ENCODE measurements around the gene UFM1. TPM values are rescaled to one million over a fixed set of nuclear protein-coding genes. Genes with fewer than 3 reads are reported as not detected.
"Not testable (repeated sequence)": the region's sequence is repeated elsewhere in the genome, so short reads cannot be mapped to it uniquely, and the experiment has no call there.

UFM1 gene
- total RNA-seq, 4 donors from 2014 or later, result 35.2 to 56.7 (median 40.5) TPM

GRCh38 chr13:38366954-38367645 lies 17.4 kb downstream of the UFM1 start:
- no peaks in the 10 kb centered on the region for H3K27me3 ChIP-seq
- peaks cover 6% of the 10 kb centered on the region for H3K36me3 ChIP-seq
- peaks cover 5% of the 10 kb centered on the region for H3K4me1 ChIP-seq
- TF ChIP-seq CTCF (IDR thresholded peaks at IDR 0.05) (no peak), EP300 (IDR thresholded peaks at IDR 0.05) (no peak), POLR2AphosphoS5 (IDR thresholded peaks at IDR 0.05) (no peak), POLR2A (IDR thresholded peaks at IDR 0.05) (no peak)
- DNase-seq (ENCODE audit: low spot score in 2 of 2), result no peak
- 55% methylated on average over 3 of the region's 3 CpGs for WGBS
- H3K9me3 ChIP-seq, result no peaks in the 10 kb centered on the region
- H3K4me3 ChIP-seq, result no peak overlapping the region
- no peak overlapping the region for H3K27ac ChIP-seq

DNA sequence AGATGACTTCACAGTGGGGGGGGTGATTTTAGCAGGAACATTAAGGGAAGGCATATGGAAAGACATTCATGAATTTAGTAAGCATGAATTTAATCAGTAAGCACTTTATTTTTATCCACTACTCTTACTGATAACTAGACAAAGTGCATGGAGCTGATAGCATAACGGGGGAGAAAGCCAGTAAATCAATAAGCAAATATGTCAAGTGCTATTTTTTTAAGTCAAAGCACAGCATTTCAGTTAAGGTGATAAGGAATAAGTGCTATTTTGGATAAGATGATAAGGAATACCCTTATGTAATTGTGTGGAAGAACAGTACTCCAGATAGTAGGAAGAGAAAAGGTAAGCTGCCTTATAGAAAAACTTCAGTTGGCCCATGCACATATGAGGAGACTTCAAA lies 19.4 kb downstream of the UFM1 start:
- DNase-seq (ENCODE audit: low spot score in 2 of 2), result no peak
- H3K4me1 ChIP-seq, result peaks cover 5% of the 10 kb centered on the region
- H3K36me3 ChIP-seq, result no peaks in the 10 kb centered on the region
- TF ChIP-seq POLR2AphosphoS5 (IDR thresholded peaks at IDR 0.05), result no peak
- no peak for TF ChIP-seq CTCF (IDR thresholded peaks at IDR 0.05)
- TF ChIP-seq POLR2A (IDR thresholded peaks at IDR 0.05), result no peak
- TF ChIP-seq EP300 (IDR thresholded peaks at IDR 0.05), result no peak
- H3K4me3 ChIP-seq, result no peak overlapping the region
- no peak overlapping the region for H3K27ac ChIP-seq
- no peaks in the 10 kb centered on the region for H3K27me3 ChIP-seq
- no peaks in the 10 kb centered on the region for H3K9me3 ChIP-seq
- WGBS, result 54% methylated on average over 1 of the region's 1 CpG

GRCh38 chr13:38370096-38370495 lies 20.4 kb downstream of the UFM1 start:
- H3K4me1 ChIP-seq; H3K27me3 ChIP-seq; H3K36me3 ChIP-seq; H3K27ac ChIP-seq; H3K9me3 ChIP-seq; H3K4me3 ChIP-seq; DNase-seq (ENCODE audit: low spot score in 2 of 2): not testable (repeated sequence)
- 83% methylated on average over 3 of the region's 3 CpGs for WGBS

GRCh38 chr13:38372820-38373383 lies 23.3 kb downstream of the UFM1 start:
- Histone ChIP-seq H3K27ac (no peak overlapping the region), H3K9me3 (no peaks in the 10 kb centered on the region), H3K36me3 (no peaks in the 10 kb centered on the region), H3K4me1 (no peaks in the 10 kb centered on the region), H3K4me3 (no peak overlapping the region), H3K27me3 (no peaks in the 10 kb centered on the region)
- WGBS, result 48% methylated on average over 6 of the region's 6 CpGs
- no peak for DNase-seq (ENCODE audit: low spot score in 2 of 2)
- TF ChIP-seq EP300 (IDR thresholded peaks at IDR 0.05) (no peak), POLR2AphosphoS5 (IDR thresholded peaks at IDR 0.05) (no peak), POLR2A (IDR thresholded peaks at IDR 0.05) (no peak), CTCF (IDR thresholded peaks at IDR 0.05) (no peak)

- no peak for DNase-seq (ENCODE audit: low spot score in 2 of 2)
Observed at GRCh38 chr13:38376546-38376945, 26.9 kb downstream of the UFM1 start.

More at GRCh38 chr13:38376546-38376945, 26.9 kb downstream of the UFM1 start:
- H3K27me3 ChIP-seq, result no peaks in the 10 kb centered on the region
- no peaks in the 10 kb centered on the region for H3K36me3 ChIP-seq
- H3K4me3 ChIP-seq, result no peak overlapping the region
- no peaks in the 10 kb centered on the region for H3K4me1 ChIP-seq
- H3K27ac ChIP-seq, result no peak overlapping the region
- TF ChIP-seq POLR2A (IDR thresholded peaks at IDR 0.05) (no peak), EP300 (IDR thresholded peaks at IDR 0.05) (no peak), POLR2AphosphoS5 (IDR thresholded peaks at IDR 0.05) (no peak), CTCF (IDR thresholded peaks at IDR 0.05) (no peak)
- WGBS, result 0% methylated on average over 1 of the region's 1 CpG
- no peaks in the 10 kb centered on the region for H3K9me3 ChIP-seq
